ENCODE measurements around the gene CCDC9. TPM values are rescaled to one million over a fixed set of nuclear protein-coding genes. Genes with fewer than 3 reads are reported as not detected.

The CCDC9 gene
- total RNA-seq, 1 experiment from 2014 or later, result 8.3 TPM

DNA sequence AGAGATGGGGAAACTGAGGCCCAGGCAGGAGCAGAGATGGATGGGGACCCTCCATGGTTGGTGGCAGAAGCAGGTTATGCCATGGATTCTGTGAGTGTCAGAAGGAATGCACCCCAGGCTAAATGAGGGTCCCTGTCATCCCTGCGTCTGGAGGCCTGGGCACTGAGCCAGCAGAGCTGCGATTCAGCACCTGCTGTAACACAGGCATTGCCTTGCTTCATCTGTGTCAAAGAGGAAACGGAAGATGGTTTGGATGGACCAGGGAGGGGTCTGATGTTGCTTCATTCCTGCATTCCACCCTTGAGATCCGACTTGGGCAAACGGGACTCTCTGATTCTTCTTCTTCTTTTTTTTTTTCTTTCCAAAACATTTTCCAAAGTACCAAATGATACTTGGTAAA, 54.5 kb downstream of the CCDC9 start:
- Histone ChIP-seq H4K20me1 (ENCODE audit: low read length) (no peaks in the 10 kb centered on the region), H3K4me1 (ENCODE audit: insufficient read depth, low read length) (peaks cover 3% of the 10 kb centered on the region; the same call in 1 of the 2 replicates), H2AFZ (ENCODE audit: low read length) (no peak overlapping the region), H3K9me2 (replicated peaks; ENCODE audit: low read length) (no peaks in the 10 kb centered on the region), H3K36me3 (ENCODE audit: low read depth, low read length) (no peaks in the 10 kb centered on the region), H3K27me3 (ENCODE audit: low read length) (no peaks in the 10 kb centered on the region), H3K4me2 (ENCODE audit: low read length) (no peak overlapping the region), H3K27ac (ENCODE audit: low read length) (no peak overlapping the region), H3K9me3 (ENCODE audit: low read length) (no peaks in the 10 kb centered on the region), H3K79me2 (ENCODE audit: low read length) (no peaks in the 10 kb centered on the region), H3K4me3 (ENCODE audit: low read length) (no peak overlapping the region), H3F3A (ENCODE audit: low read length, unreplicated experiment) (no peaks in the 10 kb centered on the region), H3K9ac (ENCODE audit: low read length) (no peak overlapping the region)
- intact Hi-C loops (cut with micrococcal nuclease), result no loop called here
- ChIA-PET POLR2A (ENCODE audit: unreplicated experiment) (no interaction called here), CTCF (no interaction called here)
- no TSS peak for BruUV-seq (replicated peaks)
- ATAC-seq (no peak), DNase-seq (peak; percentile 55)
- TF ChIP-seq, protein P1, sequence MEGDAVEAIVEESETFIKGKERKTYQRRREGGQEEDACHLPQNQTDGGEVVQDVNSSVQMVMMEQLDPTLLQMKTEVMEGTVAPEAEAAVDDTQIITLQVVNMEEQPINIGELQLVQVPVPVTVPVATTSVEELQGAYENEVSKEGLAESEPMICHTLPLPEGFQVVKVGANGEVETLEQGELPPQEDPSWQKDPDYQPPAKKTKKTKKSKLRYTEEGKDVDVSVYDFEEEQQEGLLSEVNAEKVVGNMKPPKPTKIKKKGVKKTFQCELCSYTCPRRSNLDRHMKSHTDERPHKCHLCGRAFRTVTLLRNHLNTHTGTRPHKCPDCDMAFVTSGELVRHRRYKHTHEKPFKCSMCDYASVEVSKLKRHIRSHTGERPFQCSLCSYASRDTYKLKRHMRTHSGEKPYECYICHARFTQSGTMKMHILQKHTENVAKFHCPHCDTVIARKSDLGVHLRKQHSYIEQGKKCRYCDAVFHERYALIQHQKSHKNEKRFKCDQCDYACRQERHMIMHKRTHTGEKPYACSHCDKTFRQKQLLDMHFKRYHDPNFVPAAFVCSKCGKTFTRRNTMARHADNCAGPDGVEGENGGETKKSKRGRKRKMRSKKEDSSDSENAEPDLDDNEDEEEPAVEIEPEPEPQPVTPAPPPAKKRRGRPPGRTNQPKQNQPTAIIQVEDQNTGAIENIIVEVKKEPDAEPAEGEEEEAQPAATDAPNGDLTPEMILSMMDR (conservative IDR thresholded peaks at IDR 0.05; ENCODE audit: low read depth, low read length), result no peak
- TF ChIP-seq EZH2phosphoT487 (IDR thresholded peaks at IDR 0.05; ENCODE audit: borderline replicate concordance, low read length) (no peak), EZH2 (IDR thresholded peaks at IDR 0.05; ENCODE audit: low read length, unreplicated experiment) (no peak)

- no peak overlapping the region for H3K4me3 ChIP-seq (ENCODE audit: low read length)
- no peak for TF ChIP-seq EZH2 (IDR thresholded peaks at IDR 0.05; ENCODE audit: low read length, unreplicated experiment)
- no peak for TF ChIP-seq EZH2phosphoT487 (IDR thresholded peaks at IDR 0.05; ENCODE audit: borderline replicate concordance, low read length)
- TF ChIP-seq, protein P1 (conservative IDR thresholded peaks at IDR 0.05; ENCODE audit: low read depth, low read length), result no peak
- no peak overlapping the region for H2AFZ ChIP-seq (ENCODE audit: low read length)
- H3K79me2 ChIP-seq (ENCODE audit: low read length), result no peaks in the 10 kb centered on the region
- H3K36me3 ChIP-seq (ENCODE audit: low read depth, low read length), result no peaks in the 10 kb centered on the region
- no peak overlapping the region for H3K27ac ChIP-seq (ENCODE audit: low read length)
- H3K4me2 ChIP-seq (ENCODE audit: low read length), result no peak overlapping the region
- ATAC-seq (no peak), DNase-seq (no peak)
- H3K4me1 ChIP-seq (ENCODE audit: insufficient read depth, low read length), result peaks cover 3% of the 10 kb centered on the region; the same call in 1 of the 2 replicates
- no TSS peak for BruUV-seq (replicated peaks)
- no peaks in the 10 kb centered on the region for H4K20me1 ChIP-seq (ENCODE audit: low read length)
- ChIA-PET CTCF (no interaction called here), POLR2A (ENCODE audit: unreplicated experiment) (no interaction called here)
- no peaks in the 10 kb centered on the region for H3K27me3 ChIP-seq (ENCODE audit: low read length)
- intact Hi-C loops (cut with micrococcal nuclease), result no loop called here
- H3F3A ChIP-seq (ENCODE audit: low read length, unreplicated experiment), result no peaks in the 10 kb centered on the region
- no peaks in the 10 kb centered on the region for H3K9me2 ChIP-seq (replicated peaks; ENCODE audit: low read length)
- no peaks in the 10 kb centered on the region for H3K9me3 ChIP-seq (ENCODE audit: low read length)
- no peak overlapping the region for H3K9ac ChIP-seq (ENCODE audit: low read length)
Observed at GRCh38 chr19:47312366-47313006, 56.2 kb downstream of the CCDC9 start.

GRCh38 chr19:47313754-47314295, 57.5 kb downstream of the CCDC9 start:
- no peak for ATAC-seq
- intact Hi-C loops (cut with micrococcal nuclease), result no loop called here
- CTCF ChIA-PET, result no interaction called here

More at GRCh38 chr19:47313754-47314295, 57.5 kb downstream of the CCDC9 start:
- H3K9ac ChIP-seq (ENCODE audit: low read length), result no peak overlapping the region
- H2AFZ ChIP-seq (ENCODE audit: low read length), result no peak overlapping the region
- TF ChIP-seq EZH2phosphoT487 (IDR thresholded peaks at IDR 0.05; ENCODE audit: borderline replicate concordance, low read length) (no peak), EZH2 (IDR thresholded peaks at IDR 0.05; ENCODE audit: low read length, unreplicated experiment) (no peak)
- TF ChIP-seq, protein P1 (conservative IDR thresholded peaks at IDR 0.05; ENCODE audit: low read depth, low read length), result no peak
- H3K36me3 ChIP-seq (ENCODE audit: low read depth, low read length), result no peaks in the 10 kb centered on the region
- no peak for DNase-seq
- peaks cover 3% of the 10 kb centered on the region; the same call in 1 of the 2 replicates for H3K4me1 ChIP-seq (ENCODE audit: insufficient read depth, low read length)
- H3K4me2 ChIP-seq (ENCODE audit: low read length), result no peak overlapping the region
- no TSS peak for BruUV-seq (replicated peaks)
- no peaks in the 10 kb centered on the region for H3K9me2 ChIP-seq (replicated peaks; ENCODE audit: low read length)
- no peaks in the 10 kb centered on the region for H3F3A ChIP-seq (ENCODE audit: low read length, unreplicated experiment)
- no peak overlapping the region for H3K27ac ChIP-seq (ENCODE audit: low read length)
- H3K79me2 ChIP-seq (ENCODE audit: low read length), result no peaks in the 10 kb centered on the region
- POLR2A ChIA-PET (ENCODE audit: unreplicated experiment), result no interaction called here
- H3K4me3 ChIP-seq (ENCODE audit: low read length), result no peak overlapping the region
- H3K9me3 ChIP-seq (ENCODE audit: low read length), result no peaks in the 10 kb centered on the region
- H3K27me3 ChIP-seq (ENCODE audit: low read length), result no peaks in the 10 kb centered on the region
- no peaks in the 10 kb centered on the region for H4K20me1 ChIP-seq (ENCODE audit: low read length)
